ENCODE data around the gene MB21D2.

DNA sequence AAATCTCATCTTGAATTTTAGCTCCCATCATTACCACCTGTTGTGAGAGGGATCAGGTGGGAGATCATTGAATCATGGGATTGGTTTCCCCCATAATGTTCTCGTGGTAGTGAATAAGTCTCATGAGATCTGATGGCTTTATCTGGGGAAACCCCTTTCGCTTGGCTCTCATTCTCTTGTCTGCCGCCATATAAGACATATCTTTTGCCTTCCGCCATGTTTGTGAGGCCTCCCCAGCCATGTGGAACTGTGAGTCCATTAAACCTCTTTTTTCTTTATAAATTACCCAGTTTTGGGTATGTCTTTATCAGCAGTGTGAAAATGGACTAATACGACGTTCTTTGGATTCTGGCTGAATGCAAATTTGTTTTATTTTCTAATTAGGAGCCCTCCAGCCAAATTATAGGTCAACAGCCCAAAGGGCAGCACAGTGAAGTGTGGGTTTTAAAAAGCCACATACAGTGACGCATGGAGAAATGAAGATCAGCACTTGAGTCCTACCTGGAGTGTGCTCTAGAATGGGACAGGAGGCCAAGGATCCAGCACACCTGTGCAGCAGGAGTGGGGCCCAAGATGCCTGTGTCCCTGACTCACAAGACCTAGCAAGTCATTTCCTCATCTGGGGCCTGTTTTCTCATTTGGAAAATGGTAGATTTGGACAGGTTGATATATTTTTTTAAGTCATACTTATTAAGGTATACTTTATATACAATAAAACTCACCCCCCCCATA lies 89.6 kb downstream of the MB21D2 start:
- TF ChIP-seq, protein P1, sequence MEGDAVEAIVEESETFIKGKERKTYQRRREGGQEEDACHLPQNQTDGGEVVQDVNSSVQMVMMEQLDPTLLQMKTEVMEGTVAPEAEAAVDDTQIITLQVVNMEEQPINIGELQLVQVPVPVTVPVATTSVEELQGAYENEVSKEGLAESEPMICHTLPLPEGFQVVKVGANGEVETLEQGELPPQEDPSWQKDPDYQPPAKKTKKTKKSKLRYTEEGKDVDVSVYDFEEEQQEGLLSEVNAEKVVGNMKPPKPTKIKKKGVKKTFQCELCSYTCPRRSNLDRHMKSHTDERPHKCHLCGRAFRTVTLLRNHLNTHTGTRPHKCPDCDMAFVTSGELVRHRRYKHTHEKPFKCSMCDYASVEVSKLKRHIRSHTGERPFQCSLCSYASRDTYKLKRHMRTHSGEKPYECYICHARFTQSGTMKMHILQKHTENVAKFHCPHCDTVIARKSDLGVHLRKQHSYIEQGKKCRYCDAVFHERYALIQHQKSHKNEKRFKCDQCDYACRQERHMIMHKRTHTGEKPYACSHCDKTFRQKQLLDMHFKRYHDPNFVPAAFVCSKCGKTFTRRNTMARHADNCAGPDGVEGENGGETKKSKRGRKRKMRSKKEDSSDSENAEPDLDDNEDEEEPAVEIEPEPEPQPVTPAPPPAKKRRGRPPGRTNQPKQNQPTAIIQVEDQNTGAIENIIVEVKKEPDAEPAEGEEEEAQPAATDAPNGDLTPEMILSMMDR (IDR thresholded peaks at IDR 0.05; ENCODE audit: insufficient read depth, low read length) = no peak
- TF ChIP-seq, protein P2, sequence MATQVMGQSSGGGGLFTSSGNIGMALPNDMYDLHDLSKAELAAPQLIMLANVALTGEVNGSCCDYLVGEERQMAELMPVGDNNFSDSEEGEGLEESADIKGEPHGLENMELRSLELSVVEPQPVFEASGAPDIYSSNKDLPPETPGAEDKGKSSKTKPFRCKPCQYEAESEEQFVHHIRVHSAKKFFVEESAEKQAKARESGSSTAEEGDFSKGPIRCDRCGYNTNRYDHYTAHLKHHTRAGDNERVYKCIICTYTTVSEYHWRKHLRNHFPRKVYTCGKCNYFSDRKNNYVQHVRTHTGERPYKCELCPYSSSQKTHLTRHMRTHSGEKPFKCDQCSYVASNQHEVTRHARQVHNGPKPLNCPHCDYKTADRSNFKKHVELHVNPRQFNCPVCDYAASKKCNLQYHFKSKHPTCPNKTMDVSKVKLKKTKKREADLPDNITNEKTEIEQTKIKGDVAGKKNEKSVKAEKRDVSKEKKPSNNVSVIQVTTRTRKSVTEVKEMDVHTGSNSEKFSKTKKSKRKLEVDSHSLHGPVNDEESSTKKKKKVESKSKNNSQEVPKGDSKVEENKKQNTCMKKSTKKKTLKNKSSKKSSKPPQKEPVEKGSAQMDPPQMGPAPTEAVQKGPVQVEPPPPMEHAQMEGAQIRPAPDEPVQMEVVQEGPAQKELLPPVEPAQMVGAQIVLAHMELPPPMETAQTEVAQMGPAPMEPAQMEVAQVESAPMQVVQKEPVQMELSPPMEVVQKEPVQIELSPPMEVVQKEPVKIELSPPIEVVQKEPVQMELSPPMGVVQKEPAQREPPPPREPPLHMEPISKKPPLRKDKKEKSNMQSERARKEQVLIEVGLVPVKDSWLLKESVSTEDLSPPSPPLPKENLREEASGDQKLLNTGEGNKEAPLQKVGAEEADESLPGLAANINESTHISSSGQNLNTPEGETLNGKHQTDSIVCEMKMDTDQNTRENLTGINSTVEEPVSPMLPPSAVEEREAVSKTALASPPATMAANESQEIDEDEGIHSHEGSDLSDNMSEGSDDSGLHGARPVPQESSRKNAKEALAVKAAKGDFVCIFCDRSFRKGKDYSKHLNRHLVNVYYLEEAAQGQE (IDR thresholded peaks at IDR 0.05; ENCODE audit: insufficient replicate concordance, low read depth) = no peak
- TF ChIP-seq POLR2AphosphoS5 (IDR thresholded peaks at IDR 0.05; ENCODE audit: low read depth) = no peak
- TF ChIP-seq SPI1 (IDR thresholded peaks at IDR 0.05; ENCODE audit: borderline replicate concordance, low read depth) = no peak
- TF ChIP-seq GABPA (IDR thresholded peaks at IDR 0.05; ENCODE audit: low read depth) = no peak
